Activated T-cell treated with anti-CD3 and anti-CD28 coated beads, Interleukin-2, amount 50 U/mL, for 4 hours (primary cell): ENCODE measurements around the gene ZNF385B. TPM values are rescaled to one million over a fixed set of nuclear protein-coding genes. Genes with fewer than 3 reads are reported as not detected.

Experiments used
- ATAC-seq, 2 donors: fragments of 200-7000 bp; cut with Tn5 transposase; one replicate each; pipeline ENCODE4 v1.10.0; 2021
- DNase-seq: peaks from one replicate; pipeline ENCODE4 v3.0.0-alpha.2; 2020
- H3K27me3 Mint-ChIP-seq: one replicate; pipeline ENCODE4 v1.8.0; 2021; ENCODE audit warnings: low read depth, mixed read lengths
- H3K36me3 Mint-ChIP-seq: one replicate; pipeline ENCODE4 v1.8.0; 2022; ENCODE audit warnings: mixed read lengths; ENCODE audit not compliant: insufficient read depth
- H3K4me1 Mint-ChIP-seq: one replicate; pipeline ENCODE4 v1.8.0; 2021; ENCODE audit warnings: low read depth, mixed read lengths
- H3K4me3 Mint-ChIP-seq: one replicate; pipeline ENCODE4 v1.8.0; 2021; ENCODE audit warnings: mild to moderate bottlenecking, moderate library complexity, mixed read lengths
- H3K9me3 Mint-ChIP-seq: one replicate; pipeline ENCODE4 v1.8.0; 2021; ENCODE audit warnings: mixed read lengths
- total RNA-seq, 3 donors: library from RNA; stranded (reverse); gene quantifications; one replicate each; pipeline ENCODE4 v1.2.1, GENCODE V29; 2021

ZNF385B gene
- total RNA-seq, 3 donors from 2014 or later, result 0.08 TPM; not detected in 2

DNA sequence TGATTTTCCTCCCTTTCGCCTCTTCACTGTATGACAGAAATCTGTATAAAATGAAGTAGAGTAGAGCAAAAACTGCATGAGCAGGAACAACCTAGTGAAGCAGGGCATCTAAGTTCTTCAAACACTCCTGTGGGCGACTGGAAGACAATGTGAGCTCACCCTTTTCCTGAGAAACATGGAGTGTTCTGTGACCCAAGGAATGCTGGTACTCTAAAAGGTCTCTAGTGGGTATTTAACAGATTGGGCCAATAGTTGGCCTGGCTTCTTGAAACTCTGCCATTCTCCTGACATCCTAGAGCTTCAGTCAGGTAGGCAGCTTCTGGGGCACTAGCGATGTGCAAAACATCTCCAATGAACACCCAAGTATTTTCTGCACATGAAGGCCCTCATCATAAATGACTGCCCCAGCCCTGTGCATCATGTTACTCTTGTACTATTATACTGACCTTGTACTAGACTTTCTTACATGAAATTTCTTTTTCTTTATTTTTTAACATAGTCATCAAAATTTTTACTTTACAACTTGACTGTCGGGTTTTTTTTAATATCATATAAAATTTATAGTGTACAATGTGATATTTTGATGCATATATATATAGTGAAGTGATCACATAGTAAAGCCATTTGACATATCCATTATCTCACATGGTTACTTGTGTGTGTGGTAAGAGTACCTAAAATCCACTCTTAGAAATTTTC lies 302.2 kb downstream of the ZNF385B start:
- Mint-ChIP-seq H3K36me3 (no peaks in the 10 kb centered on the region), H3K4me3 (no peak overlapping the region), H3K27me3 (peaks cover 5% of the 10 kb centered on the region), H3K9me3 (no peaks in the 10 kb centered on the region), H3K4me1 (no peaks in the 10 kb centered on the region)
- ATAC-seq (no peak), DNase-seq (no peak)

GRCh38 chr2:179558010-179558934 lies 303.1 kb downstream of the ZNF385B start:
- Mint-ChIP-seq H3K9me3 (no peaks in the 10 kb centered on the region), H3K36me3 (no peaks in the 10 kb centered on the region), H3K4me1 (no peaks in the 10 kb centered on the region), H3K27me3 (peaks cover 2% of the 10 kb centered on the region), H3K4me3 (no peak overlapping the region)
- DNase-seq (no peak), ATAC-seq (no peak)

GRCh38 chr2:179556425-179556824 lies 305.0 kb downstream of the ZNF385B start:
- Mint-ChIP-seq H3K4me1 (no peaks in the 10 kb centered on the region), H3K36me3 (no peaks in the 10 kb centered on the region), H3K4me3 (no peak overlapping the region), H3K27me3 (peaks cover 3% of the 10 kb centered on the region), H3K9me3 (no peaks in the 10 kb centered on the region)
- ATAC-seq (no peak), DNase-seq (no peak)

- Mint-ChIP-seq H3K4me1 (no peaks in the 10 kb centered on the region), H3K27me3 (peaks cover 3% of the 10 kb centered on the region), H3K9me3 (no peaks in the 10 kb centered on the region), H3K4me3 (no peak overlapping the region), H3K36me3 (no peaks in the 10 kb centered on the region)
- ATAC-seq (no peak), DNase-seq (no peak)
These were observed 305.6 kb downstream of the ZNF385B start for GRCh38 chr2:179555691-179556283.

- Mint-ChIP-seq H3K4me3 (no peak overlapping the region), H3K4me1 (no peaks in the 10 kb centered on the region), H3K36me3 (no peaks in the 10 kb centered on the region), H3K9me3 (no peaks in the 10 kb centered on the region), H3K27me3 (peaks cover 8% of the 10 kb centered on the region)
- ATAC-seq, result no peak
- DNase-seq, result no peak
These were observed 306.6 kb downstream of the ZNF385B start for GRCh38 chr2:179554639-179555386.

- no peak for DNase-seq
- Mint-ChIP-seq H3K4me1 (no peaks in the 10 kb centered on the region), H3K4me3 (no peak overlapping the region), H3K36me3 (no peaks in the 10 kb centered on the region), H3K9me3 (no peaks in the 10 kb centered on the region), H3K27me3 (peaks cover 10% of the 10 kb centered on the region)
- ATAC-seq, result no peak
These were observed 308.0 kb downstream of the ZNF385B start for GRCh38 chr2:179553382-179553781.

GRCh38 chr2:179551539-179552045 lies 309.8 kb downstream of the ZNF385B start:
- Mint-ChIP-seq H3K36me3 (no peaks in the 10 kb centered on the region), H3K4me1 (no peaks in the 10 kb centered on the region), H3K27me3 (peaks cover 10% of the 10 kb centered on the region), H3K9me3 (no peaks in the 10 kb centered on the region), H3K4me3 (no peak overlapping the region)
- no peak for DNase-seq
- no peak for ATAC-seq

GRCh38 chr2:179550849-179551248 lies 310.6 kb downstream of the ZNF385B start:
- Mint-ChIP-seq H3K36me3 (no peaks in the 10 kb centered on the region), H3K4me3 (no peak overlapping the region), H3K9me3 (no peaks in the 10 kb centered on the region), H3K4me1 (no peaks in the 10 kb centered on the region), H3K27me3 (peaks cover 10% of the 10 kb centered on the region)
- no peak for DNase-seq
- no peak for ATAC-seq

DNA sequence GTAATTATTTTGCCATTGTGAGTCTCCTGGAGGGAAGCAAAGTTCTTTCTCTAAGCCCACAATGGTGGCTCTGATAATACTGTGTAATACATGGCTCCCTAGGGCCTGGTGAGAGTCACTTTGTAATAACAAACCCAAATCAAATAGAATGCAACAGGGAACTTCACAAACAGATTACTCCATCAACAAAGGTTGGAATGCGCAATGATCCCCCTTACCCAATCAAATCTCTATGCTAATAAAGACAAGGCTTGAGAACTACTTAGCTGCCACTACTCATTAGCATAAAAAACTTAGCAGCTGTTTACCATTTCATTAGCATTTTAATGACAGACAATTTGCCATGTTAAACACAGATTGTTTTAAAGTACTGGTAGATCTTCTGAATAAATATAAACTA lies 311.2 kb downstream of the ZNF385B start:
- peaks cover 10% of the 10 kb centered on the region for H3K27me3 Mint-ChIP-seq
- ATAC-seq (no peak), DNase-seq (no peak)
- H3K9me3 Mint-ChIP-seq, result no peaks in the 10 kb centered on the region
- no peaks in the 10 kb centered on the region for H3K4me1 Mint-ChIP-seq
- no peaks in the 10 kb centered on the region for H3K36me3 Mint-ChIP-seq
- no peak overlapping the region for H3K4me3 Mint-ChIP-seq

DNA sequence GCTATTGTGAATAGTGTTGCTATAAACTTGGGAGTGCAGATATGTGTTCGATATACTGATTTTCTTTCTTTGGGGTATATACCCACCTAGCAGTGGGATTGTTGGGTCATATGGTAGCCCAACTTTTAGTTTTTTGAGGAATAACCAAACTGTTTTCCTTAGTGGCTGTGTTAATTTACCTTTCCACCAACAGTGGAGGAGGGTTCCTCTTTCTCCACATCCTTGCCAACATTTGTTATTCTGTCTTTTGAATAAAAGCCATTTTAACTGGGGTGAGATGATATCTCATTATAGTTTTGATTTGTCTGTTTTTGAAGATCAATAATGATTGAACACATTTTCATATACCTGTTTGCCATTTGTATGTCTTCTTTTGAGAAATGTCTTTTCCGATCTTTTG lies 314.8 kb downstream of the ZNF385B start:
- Mint-ChIP-seq H3K9me3 (no peaks in the 10 kb centered on the region), H3K4me3 (no peak overlapping the region), H3K4me1 (no peaks in the 10 kb centered on the region), H3K27me3 (peaks cover 9% of the 10 kb centered on the region), H3K36me3 (no peaks in the 10 kb centered on the region)
- ATAC-seq (no peak), DNase-seq (no peak)

GRCh38 chr2:179545024-179545423 lies 316.4 kb downstream of the ZNF385B start:
- no peak for DNase-seq
- no peak for ATAC-seq

GRCh38 chr2:179543361-179543901 lies 318.0 kb downstream of the ZNF385B start:
- Mint-ChIP-seq H3K27me3 (no peaks in the 10 kb centered on the region), H3K36me3 (no peaks in the 10 kb centered on the region), H3K4me3 (no peak overlapping the region), H3K9me3 (peaks cover 9% of the 10 kb centered on the region), H3K4me1 (no peaks in the 10 kb centered on the region)
- DNase-seq (no peak), ATAC-seq (no peak)

More at GRCh38 chr2:179545024-179545423, 316.4 kb downstream of the ZNF385B start:
- Mint-ChIP-seq H3K9me3 (peaks cover 4% of the 10 kb centered on the region), H3K27me3 (peaks cover 2% of the 10 kb centered on the region), H3K36me3 (no peaks in the 10 kb centered on the region), H3K4me3 (no peak overlapping the region), H3K4me1 (no peaks in the 10 kb centered on the region)

GRCh38 chr2:179541586-179541985 lies 319.8 kb downstream of the ZNF385B start:
- H3K4me1 Mint-ChIP-seq, result no peaks in the 10 kb centered on the region
- no peak for DNase-seq
- no peak for ATAC-seq
- peaks cover 9% of the 10 kb centered on the region for H3K9me3 Mint-ChIP-seq
- no peaks in the 10 kb centered on the region for H3K36me3 Mint-ChIP-seq
- H3K4me3 Mint-ChIP-seq, result no peak overlapping the region
- no peaks in the 10 kb centered on the region for H3K27me3 Mint-ChIP-seq

DNA sequence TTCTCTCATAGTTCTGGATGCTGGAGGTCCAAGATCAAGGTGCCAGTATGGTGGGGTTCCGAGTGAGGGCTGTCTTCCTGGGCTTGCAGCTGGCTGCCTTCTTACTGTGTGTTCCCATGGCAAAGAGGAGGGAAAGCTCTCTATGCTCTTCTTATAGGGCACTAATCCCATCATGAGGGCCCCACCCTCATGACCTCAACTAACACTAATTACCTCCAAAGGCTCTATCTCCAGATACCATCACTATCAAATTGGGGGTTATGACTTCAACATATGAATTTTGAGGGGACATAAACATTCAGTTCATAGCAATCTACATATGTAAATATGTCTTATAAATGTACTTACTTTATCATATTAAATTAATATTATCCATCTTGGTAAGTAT lies 322.3 kb downstream of the ZNF385B start:
- ATAC-seq (no peak), DNase-seq (no peak)
- no peaks in the 10 kb centered on the region for H3K4me1 Mint-ChIP-seq
- H3K27me3 Mint-ChIP-seq, result no peaks in the 10 kb centered on the region
- H3K9me3 Mint-ChIP-seq, result peaks cover 9% of the 10 kb centered on the region
- H3K4me3 Mint-ChIP-seq, result no peak overlapping the region
- no peaks in the 10 kb centered on the region for H3K36me3 Mint-ChIP-seq
